ENCODE data around the gene NT5C1B. TPM values are rescaled to one million over a fixed set of nuclear protein-coding genes. Genes with fewer than 3 reads are reported as not detected.

NT5C1B gene
- total and polyA plus RNA-seq, 2 donors from 2014 or later, result not detected

DNA sequence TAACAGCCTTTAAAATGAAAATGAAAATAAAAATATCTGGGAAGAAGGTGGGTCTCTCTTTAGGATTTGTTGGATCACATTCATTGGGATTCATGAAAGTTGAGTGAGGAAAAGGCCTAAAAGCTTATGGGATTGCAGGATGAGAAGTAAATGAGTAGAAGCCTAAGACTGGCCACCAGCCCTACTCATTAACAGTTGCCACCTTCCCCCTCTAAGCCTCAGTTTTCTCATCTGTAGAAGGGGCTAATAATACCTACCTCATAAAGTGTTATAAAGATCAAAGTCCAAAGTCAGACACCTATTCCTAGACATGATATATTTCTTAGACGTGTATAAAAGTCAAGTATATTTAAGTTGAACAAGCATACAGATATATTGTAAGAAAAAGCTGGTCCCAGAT lies 52.7 kb downstream of the NT5C1B start:
- H3K4me1 ChIP-seq (ENCODE audit: control insufficient read depth in 2 of 3, insufficient read depth in 2 of 3, low read depth in 1 of 3, low read length in 3 of 3), result no peaks in the 10 kb centered on the region
- no peak overlapping the region for H3K27ac ChIP-seq (ENCODE audit: low read depth in 2 of 2, low read length in 2 of 2)
- no peak overlapping the region for H3K9ac ChIP-seq (ENCODE audit: low read length in 3 of 3)
- FAIRE-seq (no peak), DNase-seq (no peak)
- intact Hi-C loops (cut with DNase I), result no loop called here
- H3K27me3 ChIP-seq (ENCODE audit: control insufficient read depth, insufficient read depth, low read length), result no peaks in the 10 kb centered on the region
- H3K4me3 ChIP-seq (ENCODE audit: low read length in 3 of 3), result no peak overlapping the region
- no peak for TF ChIP-seq CTCF (IDR thresholded peaks at IDR 0.05; ENCODE audit: borderline replicate concordance, extremely low read depth, insufficient read depth)
- no peaks in the 10 kb centered on the region for H3K36me3 ChIP-seq (ENCODE audit: control insufficient read depth in 2 of 3, insufficient read depth in 3 of 3, low read length in 3 of 3)
- no peaks in the 10 kb centered on the region for H3K9me3 ChIP-seq (ENCODE audit: control insufficient read depth in 2 of 3, insufficient read depth in 1 of 3, low read length in 3 of 3)

DNA sequence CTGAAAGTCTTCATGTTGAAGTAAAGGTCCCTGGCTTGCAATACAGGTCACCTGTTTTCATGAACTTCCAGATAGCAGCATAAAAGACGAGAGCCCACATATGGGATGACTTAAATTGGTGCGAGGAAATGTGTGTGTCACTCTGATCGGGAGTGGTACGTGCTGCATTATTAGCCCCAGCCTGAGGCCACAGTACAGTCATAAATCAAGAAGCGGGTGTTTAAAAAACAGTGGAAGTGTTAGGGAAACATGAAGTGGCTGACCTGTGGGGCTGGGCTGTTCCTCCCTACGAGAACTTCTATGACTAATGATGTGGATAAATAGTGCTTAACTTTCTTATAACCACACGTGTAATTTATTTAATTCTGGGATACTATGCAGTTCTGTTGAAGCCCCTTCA lies 53.3 kb downstream of the NT5C1B start:
- intact Hi-C loops (cut with DNase I), result no loop called here
- FAIRE-seq, result no peak
- Histone ChIP-seq H3K27me3 (ENCODE audit: control insufficient read depth, insufficient read depth, low read length) (no peaks in the 10 kb centered on the region), H3K4me1 (ENCODE audit: control insufficient read depth in 2 of 3, insufficient read depth in 2 of 3, low read depth in 1 of 3, low read length in 3 of 3) (no peaks in the 10 kb centered on the region), H3K36me3 (ENCODE audit: control insufficient read depth in 2 of 3, insufficient read depth in 3 of 3, low read length in 3 of 3) (no peaks in the 10 kb centered on the region), H3K27ac (ENCODE audit: low read depth in 2 of 2, low read length in 2 of 2) (no peak overlapping the region), H3K9me3 (ENCODE audit: control insufficient read depth in 2 of 3, insufficient read depth in 1 of 3, low read length in 3 of 3) (no peaks in the 10 kb centered on the region), H3K9ac (ENCODE audit: low read length in 3 of 3) (no peak overlapping the region), H3K4me3 (ENCODE audit: low read length in 3 of 3) (no peak overlapping the region)
- peak in 1 of 5 donors; percentile 53 for DNase-seq
- TF ChIP-seq CTCF (IDR thresholded peaks at IDR 0.05; ENCODE audit: borderline replicate concordance, extremely low read depth, insufficient read depth), result no peak

GRCh38 chr2:18531194-18531593 lies 58.2 kb downstream of the NT5C1B start:
- TF ChIP-seq CTCF (IDR thresholded peaks at IDR 0.05; ENCODE audit: borderline replicate concordance, extremely low read depth, insufficient read depth), result no peak
- Histone ChIP-seq H3K9ac (ENCODE audit: low read length in 3 of 3) (no peak overlapping the region), H3K27me3 (ENCODE audit: control insufficient read depth, insufficient read depth, low read length) (no peaks in the 10 kb centered on the region), H3K4me3 (ENCODE audit: low read length in 3 of 3) (no peak overlapping the region), H3K36me3 (ENCODE audit: control insufficient read depth in 2 of 3, insufficient read depth in 3 of 3, low read length in 3 of 3) (no peaks in the 10 kb centered on the region), H3K27ac (ENCODE audit: low read depth in 2 of 2, low read length in 2 of 2) (no peak overlapping the region), H3K9me3 (ENCODE audit: control insufficient read depth in 2 of 3, insufficient read depth in 1 of 3, low read length in 3 of 3) (no peaks in the 10 kb centered on the region), H3K4me1 (ENCODE audit: control insufficient read depth in 2 of 3, insufficient read depth in 2 of 3, low read depth in 1 of 3, low read length in 3 of 3) (no peaks in the 10 kb centered on the region)
- FAIRE-seq (no peak), DNase-seq (no peak)
- intact Hi-C loops (cut with DNase I), result no loop called here

DNA sequence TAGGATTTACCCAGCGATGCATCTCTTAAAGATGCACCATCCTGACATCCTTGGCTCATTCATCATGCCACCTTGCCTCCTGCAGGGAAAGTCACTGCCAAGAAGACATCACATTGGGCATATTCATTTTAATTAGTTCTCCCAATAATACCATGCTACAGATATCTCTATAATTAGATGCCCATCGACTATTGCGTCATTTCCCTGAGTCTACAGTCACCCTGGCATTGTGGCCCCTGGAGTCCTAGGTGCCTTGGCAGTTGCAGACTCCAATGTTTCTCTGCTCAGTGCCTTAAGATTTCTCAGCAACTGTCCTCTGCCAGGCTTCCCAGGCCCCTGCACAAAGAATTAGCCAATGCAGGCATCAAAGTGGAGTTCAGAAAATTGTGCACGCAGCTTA lies 61.5 kb downstream of the NT5C1B start:
- no peaks in the 10 kb centered on the region for H3K36me3 ChIP-seq (ENCODE audit: control insufficient read depth in 2 of 3, insufficient read depth in 3 of 3, low read length in 3 of 3)
- DNase-seq, result no peak
- intact Hi-C loops (cut with DNase I), result no loop called here

More for the DNA sequence above, 61.5 kb downstream of the NT5C1B start:
- H3K9me3 ChIP-seq (ENCODE audit: control insufficient read depth in 2 of 3, insufficient read depth in 1 of 3, low read length in 3 of 3), result no peaks in the 10 kb centered on the region
- H3K9ac ChIP-seq (ENCODE audit: low read length in 3 of 3), result no peak overlapping the region
- no peak overlapping the region for H3K4me3 ChIP-seq (ENCODE audit: low read length in 3 of 3)
- no peak for FAIRE-seq
- no peak for TF ChIP-seq CTCF (IDR thresholded peaks at IDR 0.05; ENCODE audit: borderline replicate concordance, extremely low read depth, insufficient read depth)
- H3K27ac ChIP-seq (ENCODE audit: low read depth in 2 of 2, low read length in 2 of 2), result no peak overlapping the region
- no peaks in the 10 kb centered on the region for H3K27me3 ChIP-seq (ENCODE audit: control insufficient read depth, insufficient read depth, low read length)
- no peaks in the 10 kb centered on the region for H3K4me1 ChIP-seq (ENCODE audit: control insufficient read depth in 2 of 3, insufficient read depth in 2 of 3, low read depth in 1 of 3, low read length in 3 of 3)

Measured in kidney (tissue), 14 donors.